Right ventricle myocardium inferior (tissue), 1 donor: ENCODE results near the gene SPG11. TPM values are rescaled to one million over a fixed set of nuclear protein-coding genes. Genes with fewer than 3 reads are reported as not detected.
"Not testable (repeated sequence)": the region's sequence is repeated elsewhere in the genome, so short reads cannot be mapped to it uniquely, and the experiment has no call there.

ENCODE experiments used
- ATAC-seq: fragments of 200-7000 bp; cut with Tn5 transposase; one replicate; pipeline ENCODE4 v1.9.1; 2020; ENCODE audit warnings: mild to moderate bottlenecking, moderate library complexity
- DNase-seq: peaks from one replicate; pipeline ENCODE4 v3.0.0; 2021; ENCODE audit errors: missing footprints
- intact Hi-C: fragments of 100-400 bp; cut with DNase I; formaldehyde crosslinking; loops from one replicate; pipeline ENCODE4 v1.11.0; 2022
- total RNA-seq: library from RNA; stranded (reverse); fragmentation: NEBNext Ultra II Directional; extraction: Animal tissue kit (Norgen Biotek cat#: 25700); gene quantifications from one replicate; pipeline ENCODE4 v1.2.1, GENCODE V29; 2021
- donor health status: DM: no; HTN: yes; CAD: no; lungs with severe emphysema.

Gene SPG11
- total RNA-seq, 1 donor from 2014 or later = 40.5 TPM

- intact Hi-C loops = no loop called here
- ATAC-seq = no peak
- DNase-seq = no peak
Measured at GRCh38 chr15:44542596-44542995, 120.9 kb downstream of the SPG11 start.

GRCh38 chr15:44541282-44541958, 122.0 kb downstream of the SPG11 start:
- intact Hi-C loops = no loop called here
- ATAC-seq = no peak
- DNase-seq = no peak

GRCh38 chr15:44537735-44538240, 125.7 kb downstream of the SPG11 start:
- intact Hi-C loops = no loop called here

GRCh38 chr15:44536962-44537734, 126.3 kb downstream of the SPG11 start, which contains the start of gene EIF3J:
Gene EIF3J (plus strand): TSS chr15:44537147. CDS start chr15:44537195, 48 bp downstream.
- peak; percentile 98 for DNase-seq
- intact Hi-C loops = loop anchor here (1.0 kb wide), 1 partner anchor 110 kb away; the partner anchor contains the start of gene CTDSPL2
- peak; percentile 97 for ATAC-seq

More at GRCh38 chr15:44537735-44538240, 125.7 kb downstream of the SPG11 start:
- ATAC-seq (no peak), DNase-seq (no peak)

GRCh38 chr15:44536302-44536961, 127.0 kb downstream of the SPG11 start:
- intact Hi-C loops = loop anchor here (1.0 kb wide), 1 partner anchor 109 kb away; the partner anchor contains the start of gene CTDSPL2
- peak; percentile 93 for DNase-seq

GRCh38 chr15:44535523-44536301, 127.8 kb downstream of the SPG11 start:
- intact Hi-C loops = loop anchor here (1.0 kb wide), 1 partner anchor 108 kb away; the partner anchor contains the start of gene CTDSPL2
- ATAC-seq (no peak), DNase-seq (peak; percentile 44)

More at GRCh38 chr15:44536302-44536961, 127.0 kb downstream of the SPG11 start:
- peak; percentile 88 for ATAC-seq

GRCh38 chr15:44535092-44535491, 128.4 kb downstream of the SPG11 start:
- ATAC-seq (no peak), DNase-seq (no peak)
- intact Hi-C loops = no loop called here

- DNase-seq = no peak
- no peak for ATAC-seq
- intact Hi-C loops = no loop called here
Measured at GRCh38 chr15:44532689-44533088, 130.8 kb downstream of the SPG11 start.

GRCh38 chr15:44532275-44532674, 131.2 kb downstream of the SPG11 start:
- DNase-seq, ATAC-seq, intact Hi-C loops: not testable (repeated sequence)

- intact Hi-C loops = no loop called here
- no peak for ATAC-seq
Measured at GRCh38 chr15:44530653-44531052, 132.8 kb downstream of the SPG11 start.

GRCh38 chr15:44529864-44530604, 133.4 kb downstream of the SPG11 start:
- intact Hi-C loops = no loop called here
- no peak for DNase-seq
- ATAC-seq = no peak

More at GRCh38 chr15:44530653-44531052, 132.8 kb downstream of the SPG11 start:
- no peak for DNase-seq

- intact Hi-C loops = no loop called here
- ATAC-seq (no peak), DNase-seq (no peak)
Measured at GRCh38 chr15:44527241-44527640, 136.2 kb downstream of the SPG11 start.

GRCh38 chr15:44525018-44525417, 138.4 kb downstream of the SPG11 start:
- ATAC-seq (no peak), DNase-seq (no peak)
- intact Hi-C loops = no loop called here

- DNase-seq = no peak
- intact Hi-C loops = no loop called here
- no peak for ATAC-seq
Measured at GRCh38 chr15:44519537-44519936, 143.9 kb downstream of the SPG11 start.

GRCh38 chr15:44516436-44516835, 147.0 kb downstream of the SPG11 start:
- ATAC-seq = no peak
- intact Hi-C loops = no loop called here
- no peak for DNase-seq
